A549 treated with Mapracorat at 1 μM for 4 hours (cell line): Measurements from ENCODE around the gene SCAF8. TPM values are rescaled to one million over a fixed set of nuclear protein-coding genes. Genes with fewer than 3 reads are reported as not detected.

Source experiments
- total RNA-seq: library from RNA; stranded (reverse); fragments of 200-300 nt; extraction: Qiagen RNA extraction; gene quantifications from 5 replicates; pipeline ENCODE4 v1.2.3, GENCODE V29; 2022

The SCAF8 gene
- 16.3 to 20.6 TPM (median 18.2 TPM) in 5 replicates for total RNA-seq

GRCh38 chr6:154733183-154733625, at the start of gene SCAF8:
Gene SCAF8 (plus strand): TSS chr6:154733416. CDS start chr6:154733901, 485 bp downstream.

Other genes with a start within 250 kb of the SCAF8 start
- 6.1 to 7.8 TPM (median 7.4 TPM) in 5 replicates for gene CNKSR3, start 222.7 kb upstream of the SCAF8 start, total RNA-seq